ENCODE results near the gene ZNF813.

The ZNF813 gene

DNA sequence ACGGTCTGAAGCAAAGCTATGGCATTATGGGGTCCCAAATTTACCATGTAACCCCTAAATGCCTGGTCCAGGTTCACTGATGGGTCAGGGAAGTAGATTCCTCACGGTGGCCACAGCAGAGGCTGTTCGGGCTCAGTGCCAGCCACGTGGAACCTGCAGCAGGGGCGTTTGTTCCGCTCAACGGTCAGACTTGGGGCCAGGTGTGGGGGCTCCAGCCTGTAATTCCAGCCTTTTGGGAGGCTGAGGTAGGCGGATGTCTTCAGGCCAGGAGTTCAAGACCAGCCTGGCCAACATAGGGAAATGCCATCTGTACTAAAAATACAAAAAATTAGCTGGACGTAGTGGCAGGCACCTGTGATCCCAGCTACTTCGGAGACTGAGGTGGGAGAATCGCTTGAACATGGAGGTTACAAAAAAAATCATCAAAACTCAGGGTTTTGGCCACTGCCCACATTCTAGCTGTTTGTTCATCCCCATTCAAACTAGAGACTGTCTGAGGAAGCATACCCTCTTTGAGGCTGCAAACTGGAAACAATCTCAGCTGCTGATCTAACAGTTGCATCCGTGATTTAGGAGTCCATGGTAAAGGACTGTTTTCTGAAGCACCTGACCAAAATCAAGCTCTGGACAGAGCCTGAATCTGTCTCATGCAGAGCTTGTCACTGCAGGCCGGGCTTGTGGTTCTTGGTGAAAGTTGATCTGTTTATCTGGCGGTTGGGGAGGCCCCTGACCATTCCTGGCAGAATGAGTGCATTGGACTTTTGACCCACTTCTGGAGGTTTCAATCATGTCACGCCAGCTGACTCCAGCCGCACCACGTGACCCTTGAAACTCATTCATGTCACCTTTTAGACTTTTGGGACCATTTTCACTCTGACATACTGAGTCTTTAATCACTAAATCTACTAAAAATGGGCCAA, 40.2 kb downstream of the ZNF813 start:
- Histone ChIP-seq H3K9ac (ENCODE audit: low read depth, low read length, poor library complexity, severe bottlenecking) (no peak overlapping the region), H4K20me1 (ENCODE audit: insufficient read depth, low read length, poor library complexity, severe bottlenecking) (no peaks in the 10 kb centered on the region), H3K4me2 (ENCODE audit: low read depth, low read length, poor library complexity, severe bottlenecking) (no peak overlapping the region), H2AFZ (ENCODE audit: low read length) (no peak overlapping the region), H3K36me3 (ENCODE audit: insufficient read depth, low read length) (no peaks in the 10 kb centered on the region), H3F3A (ENCODE audit: low read depth) (no peaks in the 10 kb centered on the region), H3K27me3 (ENCODE audit: insufficient read depth, low read length, poor library complexity, severe bottlenecking) (no peaks in the 10 kb centered on the region), H3K9me2 (replicated peaks; ENCODE audit: low read depth, low read length) (no peaks in the 10 kb centered on the region), H3K79me2 (ENCODE audit: insufficient read depth, low read length) (no peaks in the 10 kb centered on the region), H3K9me3 (ENCODE audit: insufficient read depth, low read depth, low read length) (no peaks in the 10 kb centered on the region), H3K4me1 (ENCODE audit: insufficient read depth, low read length, poor library complexity, severe bottlenecking) (no peaks in the 10 kb centered on the region), H3K4me3 (ENCODE audit: low read length, poor library complexity, severe bottlenecking) (no peak overlapping the region)
- TF ChIP-seq, protein P1, sequence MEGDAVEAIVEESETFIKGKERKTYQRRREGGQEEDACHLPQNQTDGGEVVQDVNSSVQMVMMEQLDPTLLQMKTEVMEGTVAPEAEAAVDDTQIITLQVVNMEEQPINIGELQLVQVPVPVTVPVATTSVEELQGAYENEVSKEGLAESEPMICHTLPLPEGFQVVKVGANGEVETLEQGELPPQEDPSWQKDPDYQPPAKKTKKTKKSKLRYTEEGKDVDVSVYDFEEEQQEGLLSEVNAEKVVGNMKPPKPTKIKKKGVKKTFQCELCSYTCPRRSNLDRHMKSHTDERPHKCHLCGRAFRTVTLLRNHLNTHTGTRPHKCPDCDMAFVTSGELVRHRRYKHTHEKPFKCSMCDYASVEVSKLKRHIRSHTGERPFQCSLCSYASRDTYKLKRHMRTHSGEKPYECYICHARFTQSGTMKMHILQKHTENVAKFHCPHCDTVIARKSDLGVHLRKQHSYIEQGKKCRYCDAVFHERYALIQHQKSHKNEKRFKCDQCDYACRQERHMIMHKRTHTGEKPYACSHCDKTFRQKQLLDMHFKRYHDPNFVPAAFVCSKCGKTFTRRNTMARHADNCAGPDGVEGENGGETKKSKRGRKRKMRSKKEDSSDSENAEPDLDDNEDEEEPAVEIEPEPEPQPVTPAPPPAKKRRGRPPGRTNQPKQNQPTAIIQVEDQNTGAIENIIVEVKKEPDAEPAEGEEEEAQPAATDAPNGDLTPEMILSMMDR (conservative IDR thresholded peaks at IDR 0.05; ENCODE audit: low read length): no peak
- TF ChIP-seq EZH2phosphoT487 (IDR thresholded peaks at IDR 0.05; ENCODE audit: borderline replicate concordance): no peak

DNA sequence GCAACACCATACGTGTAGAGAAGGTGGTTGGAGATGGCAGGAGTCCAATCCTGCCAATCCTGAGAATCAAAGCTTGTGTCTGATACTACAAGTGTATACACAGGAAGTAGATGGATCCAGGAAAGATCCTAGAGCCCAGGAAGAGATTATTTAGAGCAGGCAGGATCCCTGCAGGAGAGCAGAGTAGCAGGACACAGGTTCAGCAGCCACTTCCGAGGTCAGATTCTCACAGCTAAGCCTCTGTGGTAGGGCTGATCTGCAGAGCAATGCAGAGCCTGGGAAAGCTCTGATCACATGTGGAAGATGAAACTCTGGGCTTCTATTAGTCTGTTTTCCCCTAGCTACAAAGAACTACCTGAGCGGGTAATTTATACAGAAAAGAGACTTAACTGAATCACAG, 41.9 kb downstream of the ZNF813 start:
- no peaks in the 10 kb centered on the region for H3K36me3 ChIP-seq (ENCODE audit: insufficient read depth, low read length)
- H3F3A ChIP-seq (ENCODE audit: low read depth): no peaks in the 10 kb centered on the region
- no peaks in the 10 kb centered on the region for H3K9me2 ChIP-seq (replicated peaks; ENCODE audit: low read depth, low read length)
- no peak for TF ChIP-seq EZH2phosphoT487 (IDR thresholded peaks at IDR 0.05; ENCODE audit: borderline replicate concordance)
- TF ChIP-seq, protein P1 (conservative IDR thresholded peaks at IDR 0.05; ENCODE audit: low read length): no peak
- H2AFZ ChIP-seq (ENCODE audit: low read length): no peak overlapping the region
- H3K9ac ChIP-seq (ENCODE audit: low read depth, low read length, poor library complexity, severe bottlenecking): no peak overlapping the region
- no peak overlapping the region for H3K4me3 ChIP-seq (ENCODE audit: low read length, poor library complexity, severe bottlenecking)
- H3K27me3 ChIP-seq (ENCODE audit: insufficient read depth, low read length, poor library complexity, severe bottlenecking): no peaks in the 10 kb centered on the region
- no peaks in the 10 kb centered on the region for H3K4me1 ChIP-seq (ENCODE audit: insufficient read depth, low read length, poor library complexity, severe bottlenecking)
- H4K20me1 ChIP-seq (ENCODE audit: insufficient read depth, low read length, poor library complexity, severe bottlenecking): no peaks in the 10 kb centered on the region
- no peaks in the 10 kb centered on the region for H3K79me2 ChIP-seq (ENCODE audit: insufficient read depth, low read length)
- no peaks in the 10 kb centered on the region for H3K9me3 ChIP-seq (ENCODE audit: insufficient read depth, low read depth, low read length)
- H3K4me2 ChIP-seq (ENCODE audit: low read depth, low read length, poor library complexity, severe bottlenecking): no peak overlapping the region

DNA sequence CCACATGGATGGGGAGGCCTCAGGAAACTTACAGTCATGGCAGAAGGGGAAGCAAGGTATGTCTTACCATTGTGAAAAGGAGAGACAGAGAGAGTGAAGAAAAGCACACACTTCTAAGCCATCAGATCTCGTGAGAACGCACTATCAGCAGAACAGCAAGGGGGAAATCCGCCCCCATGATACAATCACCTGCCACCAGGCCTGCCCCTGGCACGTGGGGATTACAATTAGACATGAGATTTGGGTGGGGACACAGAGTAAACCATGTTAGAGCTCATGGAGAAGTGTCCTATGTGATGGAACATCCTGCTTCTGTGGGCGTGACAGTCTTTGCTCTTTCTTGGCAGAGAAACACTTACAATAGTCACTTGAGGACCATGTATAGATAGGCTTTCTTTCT, 42.3 kb downstream of the ZNF813 start:
- Histone ChIP-seq H3K9me3 (ENCODE audit: insufficient read depth, low read depth, low read length) (no peaks in the 10 kb centered on the region), H3K4me2 (ENCODE audit: low read depth, low read length, poor library complexity, severe bottlenecking) (no peak overlapping the region), H3K27me3 (ENCODE audit: insufficient read depth, low read length, poor library complexity, severe bottlenecking) (no peaks in the 10 kb centered on the region), H3K4me3 (ENCODE audit: low read length, poor library complexity, severe bottlenecking) (no peak overlapping the region), H3K4me1 (ENCODE audit: insufficient read depth, low read length, poor library complexity, severe bottlenecking) (no peaks in the 10 kb centered on the region), H3K36me3 (ENCODE audit: insufficient read depth, low read length) (no peaks in the 10 kb centered on the region), H3K79me2 (ENCODE audit: insufficient read depth, low read length) (no peaks in the 10 kb centered on the region), H3F3A (ENCODE audit: low read depth) (no peaks in the 10 kb centered on the region), H4K20me1 (ENCODE audit: insufficient read depth, low read length, poor library complexity, severe bottlenecking) (no peaks in the 10 kb centered on the region), H2AFZ (ENCODE audit: low read length) (no peak overlapping the region), H3K9ac (ENCODE audit: low read depth, low read length, poor library complexity, severe bottlenecking) (no peak overlapping the region), H3K9me2 (replicated peaks; ENCODE audit: low read depth, low read length) (no peaks in the 10 kb centered on the region)
- TF ChIP-seq, protein P1 (conservative IDR thresholded peaks at IDR 0.05; ENCODE audit: low read length): no peak
- no peak for TF ChIP-seq EZH2phosphoT487 (IDR thresholded peaks at IDR 0.05; ENCODE audit: borderline replicate concordance)

Data from Loucy (cell line).